Brain microvascular endothelial cell (primary cell): ENCODE data around the gene LGR4.

ENCODE experiments used
- DNase-seq: peaks from one replicate; pipeline ENCODE4 v3.0.0-alpha.2; 2020
- H3K27ac ChIP-seq: fragments of 250-450 bp; sonication (Bioruptor Pico); 2 replicates; pipeline ENCODE4 v1.5.1; 2020; ENCODE audit warnings: mild to moderate bottlenecking, moderate library complexity
- H3K27me3 ChIP-seq: fragments of 250-450 bp; sonication (Bioruptor Pico); replicated peaks from 2 replicates; pipeline ENCODE4 v1.5.1; 2020; ENCODE audit warnings: mild to moderate bottlenecking
- H3K36me3 ChIP-seq: fragments of 250-450 bp; sonication (Bioruptor Pico); replicated peaks from 2 replicates; pipeline ENCODE4 v1.5.1; 2020; ENCODE audit warnings: mild to moderate bottlenecking
- H3K4me3 ChIP-seq: 2 replicates; pipeline ENCODE4 v1.5.1; 2011; ENCODE audit warnings: low read depth, mild to moderate bottlenecking, control low read depth, low read length, moderate library complexity
- in situ Hi-C: cut with HindIII; loops from 2 replicates; pipeline ENCODE4 v1.10.0; 2017; ENCODE audit warnings: low sequenced_read_pairs, low pct_ligation_motif_present
- TF ChIP-seq, protein P1 (sequence below): IDR thresholded peaks from 2 replicates; pipeline ENCODE4 v1.5.1; 2011; ENCODE audit warnings: low read depth, mild to moderate bottlenecking, moderate library complexity, low read length, control low read depth, inconsistent platforms; ENCODE audit errors: missing control alignments

The LGR4 gene

GRCh38 chr11:27513389-27513788, 40.8 kb upstream of the LGR4 start:
- Histone ChIP-seq H3K27me3 (no peaks in the 10 kb centered on the region), H3K36me3 (no peaks in the 10 kb centered on the region), H3K4me3 (no peak overlapping the region), H3K27ac (no peak overlapping the region)
- TF ChIP-seq, protein P1, sequence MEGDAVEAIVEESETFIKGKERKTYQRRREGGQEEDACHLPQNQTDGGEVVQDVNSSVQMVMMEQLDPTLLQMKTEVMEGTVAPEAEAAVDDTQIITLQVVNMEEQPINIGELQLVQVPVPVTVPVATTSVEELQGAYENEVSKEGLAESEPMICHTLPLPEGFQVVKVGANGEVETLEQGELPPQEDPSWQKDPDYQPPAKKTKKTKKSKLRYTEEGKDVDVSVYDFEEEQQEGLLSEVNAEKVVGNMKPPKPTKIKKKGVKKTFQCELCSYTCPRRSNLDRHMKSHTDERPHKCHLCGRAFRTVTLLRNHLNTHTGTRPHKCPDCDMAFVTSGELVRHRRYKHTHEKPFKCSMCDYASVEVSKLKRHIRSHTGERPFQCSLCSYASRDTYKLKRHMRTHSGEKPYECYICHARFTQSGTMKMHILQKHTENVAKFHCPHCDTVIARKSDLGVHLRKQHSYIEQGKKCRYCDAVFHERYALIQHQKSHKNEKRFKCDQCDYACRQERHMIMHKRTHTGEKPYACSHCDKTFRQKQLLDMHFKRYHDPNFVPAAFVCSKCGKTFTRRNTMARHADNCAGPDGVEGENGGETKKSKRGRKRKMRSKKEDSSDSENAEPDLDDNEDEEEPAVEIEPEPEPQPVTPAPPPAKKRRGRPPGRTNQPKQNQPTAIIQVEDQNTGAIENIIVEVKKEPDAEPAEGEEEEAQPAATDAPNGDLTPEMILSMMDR = no peak
- in situ Hi-C loops = no loop called here
- DNase-seq = no peak

DNA sequence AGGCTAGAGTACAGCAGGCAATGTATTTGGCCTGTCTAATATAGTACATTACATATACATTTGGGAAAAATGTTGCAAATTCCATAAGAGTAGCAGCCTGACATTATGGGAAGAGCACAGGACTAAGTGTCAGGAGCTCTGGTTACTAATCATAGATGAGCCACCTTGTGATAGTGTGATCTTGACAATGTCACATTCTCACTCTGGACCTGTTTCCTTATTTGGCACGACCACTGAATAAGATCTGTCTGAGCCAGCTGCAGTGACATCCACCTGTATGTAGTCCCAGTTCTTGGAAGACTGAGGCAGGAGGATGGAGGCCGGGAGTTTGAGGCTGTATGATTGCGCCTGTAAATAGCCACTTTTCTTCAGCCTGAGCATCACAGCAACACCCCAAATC, 39.6 kb upstream of the LGR4 start:
- H3K4me3 ChIP-seq = no peak overlapping the region
- no peaks in the 10 kb centered on the region for H3K27me3 ChIP-seq
- DNase-seq = no peak
- TF ChIP-seq, protein P1 = no peak
- H3K36me3 ChIP-seq = no peaks in the 10 kb centered on the region
- in situ Hi-C loops = no loop called here
- H3K27ac ChIP-seq = no peak overlapping the region

GRCh38 chr11:27509908-27510307, 37.3 kb upstream of the LGR4 start:
- TF ChIP-seq, protein P1 = no peak
- Histone ChIP-seq H3K27me3 (no peaks in the 10 kb centered on the region), H3K27ac (no peak overlapping the region), H3K4me3 (no peak overlapping the region), H3K36me3 (no peaks in the 10 kb centered on the region)
- no peak for DNase-seq
- in situ Hi-C loops = no loop called here

DNA sequence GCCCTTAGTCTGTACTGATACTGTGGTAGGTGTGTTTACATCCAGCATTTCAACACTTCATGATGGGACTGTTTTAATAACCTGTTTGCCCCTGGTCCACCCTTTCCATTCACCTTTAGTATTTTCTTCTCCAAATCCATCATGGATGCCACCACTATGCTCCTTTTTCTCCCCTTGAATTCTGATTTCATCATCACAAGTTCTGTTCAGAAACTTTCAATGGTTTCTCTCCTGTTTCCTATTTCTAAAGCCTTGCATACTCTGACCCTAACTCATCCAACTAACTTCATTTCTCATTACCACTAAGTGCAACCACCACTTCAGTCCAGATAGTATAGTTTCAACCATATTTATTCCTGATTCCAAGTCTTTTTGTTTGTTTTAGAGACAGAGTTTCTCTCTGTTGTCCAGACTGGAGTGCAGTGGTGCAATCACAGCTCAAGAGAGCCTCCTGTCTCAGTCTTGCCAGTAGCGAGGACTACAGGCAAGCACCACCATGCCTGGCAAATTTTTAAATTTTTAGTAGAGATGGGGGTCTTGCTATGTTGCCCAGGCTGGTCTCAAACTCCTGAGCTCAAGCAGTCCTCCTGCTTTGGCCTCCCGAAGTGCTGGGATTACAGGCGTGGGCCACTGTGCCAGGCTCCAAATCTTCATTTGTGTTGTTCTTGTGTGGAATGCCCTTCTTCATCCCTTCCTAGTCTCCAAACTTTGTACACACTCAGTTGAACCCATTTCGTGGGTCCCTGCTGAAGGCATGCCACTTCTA, 35.1 kb upstream of the LGR4 start:
- Histone ChIP-seq H3K27me3 (no peaks in the 10 kb centered on the region), H3K4me3 (peak overlapping the region; percentile 99), H3K27ac (no peak overlapping the region), H3K36me3 (no peaks in the 10 kb centered on the region)
- TF ChIP-seq, protein P1 = no peak
- no peak for DNase-seq
- in situ Hi-C loops = no loop called here

- H3K27ac ChIP-seq = peak within 1 kb of the TSS; percentile 93
- TF ChIP-seq, protein P1 = peak; percentile 8
- in situ Hi-C loops = no loop called here
Observed at GRCh38 chr11:27506200-27507182, 33.9 kb upstream of the LGR4 start, which contains the start of gene LIN7C. LIN7C (minus strand) TSS chr11:27506769; CDS start chr11:27506752, 17 bp downstream.

More at GRCh38 chr11:27506200-27507182, 33.9 kb upstream of the LGR4 start, which contains the start of gene LIN7C:
- Histone ChIP-seq H3K36me3 (no peaks in the 10 kb centered on the region), H3K4me3 (peak within 1 kb of the TSS; percentile 99), H3K27me3 (no peaks in the 10 kb centered on the region)
- peak; percentile 97 for DNase-seq
